Skeletal muscle satellite cell (primary cell): Measurements from ENCODE around the gene NPLOC4.
A peak's percentile ranks its signal among the peaks of the same experiment; 100 is the strongest.

Source experiments
- H3K27me3 ChIP-seq: 2 replicates; pipeline ENCODE4 v1.7.0; 2013; ENCODE audit warnings: low read length; ENCODE audit not compliant: control insufficient read depth, insufficient read depth
- H3K36me3 ChIP-seq: 2 replicates; pipeline ENCODE4 v1.7.0; 2013; ENCODE audit warnings: mild to moderate bottlenecking, control low read depth, low read length; ENCODE audit not compliant: insufficient read depth
- H3K4me1 ChIP-seq: 2 replicates; pipeline ENCODE4 v1.7.0; 2013; ENCODE audit warnings: low read length; ENCODE audit not compliant: control insufficient read depth, insufficient read depth
- H3K4me2 ChIP-seq: 2 replicates; pipeline ENCODE4 v1.7.0; 2013; ENCODE audit warnings: mild to moderate bottlenecking, low read length
- H3K4me3 ChIP-seq: 2 replicates; pipeline ENCODE4 v1.7.0; 2013; ENCODE audit warnings: low read length
- H3K9ac ChIP-seq: 2 replicates; pipeline ENCODE4 v1.7.0; 2013; ENCODE audit warnings: mild to moderate bottlenecking, low read depth, low read length, moderate library complexity
- H3K9me3 ChIP-seq: replicated peaks from 2 replicates; pipeline ENCODE4 v1.7.0; 2013; ENCODE audit warnings: mild to moderate bottlenecking, control low read depth, low read length

Gene NPLOC4

DNA sequence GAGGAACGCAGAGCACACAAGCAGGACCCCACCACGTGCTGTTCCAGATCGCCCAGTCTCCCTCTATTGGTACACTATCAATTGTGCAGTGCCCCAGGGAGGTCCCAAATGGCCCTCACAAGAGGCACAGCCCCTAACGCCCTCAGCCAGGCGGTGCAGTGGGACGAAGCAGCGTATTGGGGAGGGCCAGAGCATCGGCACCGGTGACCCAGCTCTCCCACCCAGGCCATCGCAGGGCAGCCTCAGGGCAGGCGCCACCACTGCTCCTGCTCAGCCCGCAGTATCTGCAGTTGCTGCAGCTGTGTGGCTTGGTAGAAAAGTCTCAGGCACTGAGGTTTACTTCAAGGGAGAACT lies 78.8 kb downstream of the NPLOC4 start:
- peaks cover 55% of the 10 kb centered on the region for H3K36me3 ChIP-seq
- H3K9ac ChIP-seq: no peak overlapping the region

DNA sequence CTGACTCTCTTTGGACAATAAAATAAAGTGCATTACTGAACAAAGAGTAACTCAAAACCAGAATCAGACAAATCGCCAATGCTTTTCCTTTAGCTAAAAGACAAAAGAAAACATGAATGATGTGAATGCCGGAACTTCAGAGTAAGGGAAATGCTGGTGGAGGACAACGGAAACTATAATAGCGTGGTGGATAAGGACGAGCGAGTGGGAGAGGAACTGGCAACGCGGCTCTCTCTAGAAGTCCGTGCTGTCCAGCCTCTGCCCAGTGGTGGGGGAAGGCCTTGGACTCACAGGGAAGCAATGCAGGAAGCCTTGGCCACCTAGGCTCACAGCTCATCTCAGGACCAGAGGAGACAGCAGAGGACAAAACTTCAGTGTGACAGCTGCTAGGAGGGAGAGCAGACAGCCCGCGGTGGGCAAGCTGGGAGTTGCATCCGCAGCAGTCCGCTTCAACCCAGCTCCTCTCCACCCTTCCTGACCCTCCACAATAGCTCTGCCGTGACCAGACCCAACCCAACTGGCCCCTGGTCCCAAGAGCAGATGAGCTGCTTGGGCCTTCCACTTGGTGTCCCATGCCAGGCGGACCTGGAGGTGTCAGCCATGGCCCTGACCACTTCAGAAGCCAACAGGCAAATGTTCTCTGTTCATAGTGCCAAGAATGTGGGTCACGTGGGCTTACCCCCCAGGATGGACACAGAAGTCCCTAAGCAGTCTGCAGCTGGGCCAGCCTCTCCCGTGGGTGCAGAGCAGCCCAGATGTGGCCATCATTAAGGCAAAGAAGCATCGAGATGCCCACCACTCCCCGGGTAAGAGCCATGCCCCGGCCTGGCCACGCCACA lies 79.4 kb downstream of the NPLOC4 start:
- H3K36me3 ChIP-seq: peaks cover 52% of the 10 kb centered on the region
- H3K9me3 ChIP-seq: no peaks in the 10 kb centered on the region
- H3K4me3 ChIP-seq: no peak overlapping the region
- H3K9ac ChIP-seq: no peak overlapping the region
- peaks cover 62% of the 10 kb centered on the region for H3K4me1 ChIP-seq
- no peak overlapping the region for H3K4me2 ChIP-seq
- H3K27me3 ChIP-seq: no peaks in the 10 kb centered on the region

More for the DNA sequence above, 78.8 kb downstream of the NPLOC4 start:
- no peak overlapping the region for H3K4me2 ChIP-seq
- peaks cover 58% of the 10 kb centered on the region for H3K4me1 ChIP-seq
- H3K4me3 ChIP-seq: no peak overlapping the region
- H3K9me3 ChIP-seq: no peaks in the 10 kb centered on the region
- no peaks in the 10 kb centered on the region for H3K27me3 ChIP-seq

DNA sequence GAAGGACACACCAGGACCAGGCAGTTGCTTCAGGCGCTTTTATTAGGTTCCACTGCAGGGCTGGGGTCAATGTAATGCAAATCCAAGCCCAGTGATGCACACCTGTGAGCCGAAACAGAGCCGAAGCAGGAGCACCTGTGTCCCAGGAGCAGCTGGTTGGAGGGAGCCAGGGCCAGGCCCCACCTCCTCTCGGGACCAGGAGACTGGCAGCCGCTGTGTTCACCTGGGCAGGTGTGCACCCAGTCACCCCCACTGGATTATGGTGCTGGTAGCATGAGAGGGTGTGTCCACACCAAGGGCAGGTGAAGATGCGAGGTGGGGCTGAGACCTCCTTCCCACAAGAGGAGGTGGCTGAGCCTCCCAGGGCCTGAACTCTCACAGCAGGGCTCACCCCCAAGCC lies 80.0 kb downstream of the NPLOC4 start:
- Histone ChIP-seq H3K9ac (no peak overlapping the region), H3K4me2 (no peak overlapping the region), H3K9me3 (no peaks in the 10 kb centered on the region), H3K27me3 (no peaks in the 10 kb centered on the region), H3K4me3 (no peak overlapping the region), H3K4me1 (peaks cover 59% of the 10 kb centered on the region), H3K36me3 (peaks cover 49% of the 10 kb centered on the region)

- H3K4me2 ChIP-seq: peak overlapping the region; percentile 47
- peak overlapping the region; percentile 26 for H3K9ac ChIP-seq
- H3K4me3 ChIP-seq: no peak overlapping the region
- peaks cover 48% of the 10 kb centered on the region for H3K36me3 ChIP-seq
- no peaks in the 10 kb centered on the region for H3K9me3 ChIP-seq
- no peaks in the 10 kb centered on the region for H3K27me3 ChIP-seq
- H3K4me1 ChIP-seq: peaks cover 57% of the 10 kb centered on the region
These were observed 80.7 kb downstream of the NPLOC4 start for GRCh38 chr17:81556175-81556691.

- H3K4me1 ChIP-seq: peaks cover 55% of the 10 kb centered on the region
- no peaks in the 10 kb centered on the region for H3K27me3 ChIP-seq
- H3K36me3 ChIP-seq: peaks cover 42% of the 10 kb centered on the region
- peak overlapping the region; percentile 89 for H3K9ac ChIP-seq
- H3K4me2 ChIP-seq: peak overlapping the region; percentile 86
- peak overlapping the region; percentile 98 for H3K4me3 ChIP-seq
- H3K9me3 ChIP-seq: no peaks in the 10 kb centered on the region
These were observed 83.2 kb downstream of the NPLOC4 start for GRCh38 chr17:81553616-81554181.

GRCh38 chr17:81553018-81553615 lies 83.8 kb downstream of the NPLOC4 start:
- H3K9ac ChIP-seq: peak overlapping the region; percentile 89

DNA sequence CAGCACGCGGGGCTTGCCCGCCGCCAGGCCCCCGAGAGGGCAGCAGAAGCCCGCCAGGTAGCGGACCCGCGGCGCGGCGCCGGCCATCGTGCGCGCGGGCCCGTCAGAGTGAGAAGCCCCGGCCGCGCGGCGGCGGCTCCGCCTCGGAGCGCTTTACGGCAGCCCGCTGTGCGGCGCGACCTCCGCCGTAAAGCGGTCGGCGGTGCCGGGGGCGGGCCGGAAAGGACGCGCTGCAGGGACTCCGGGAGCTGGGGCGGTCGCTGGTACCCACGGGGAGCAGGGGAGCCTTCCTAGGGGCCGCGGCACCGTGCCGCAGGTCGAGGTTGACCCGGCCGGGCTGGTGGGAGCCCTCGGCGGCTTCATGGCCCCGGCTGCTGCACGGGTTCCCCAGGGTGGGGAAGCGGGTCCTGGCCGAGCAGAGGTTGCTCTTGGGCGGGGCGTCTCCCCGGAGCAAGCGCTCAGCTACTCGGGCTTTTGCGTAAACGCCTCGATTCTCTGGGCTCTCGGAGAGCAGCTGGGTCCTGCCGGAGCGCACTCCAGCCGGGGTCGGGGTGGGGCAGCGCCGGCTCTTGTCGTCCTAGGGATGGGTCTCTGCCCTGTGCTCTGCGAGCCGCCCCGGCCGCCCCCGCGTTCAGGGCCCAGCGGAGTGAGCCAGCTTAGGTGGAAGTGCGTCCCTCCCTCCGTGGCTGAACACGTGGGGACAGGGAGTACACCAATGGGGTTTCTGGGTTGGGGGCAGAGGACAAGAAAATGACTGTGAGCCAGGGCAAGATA lies 84.5 kb downstream of the NPLOC4 start, which contains the start of gene FAAP100:
Gene FAAP100 (minus strand): TSS at position 110 of the 774 bp plus-strand sequence. CDS start 23 bp downstream, at position 87.
- H3K4me3 ChIP-seq: peak within 1 kb of the TSS; percentile 98
- peak within 1 kb of the TSS; percentile 86 for H3K4me2 ChIP-seq
- peaks cover 37% of the 10 kb centered on the region for H3K36me3 ChIP-seq

More at GRCh38 chr17:81553018-81553615, 83.8 kb downstream of the NPLOC4 start:
- Histone ChIP-seq H3K36me3 (peaks cover 37% of the 10 kb centered on the region), H3K27me3 (no peaks in the 10 kb centered on the region), H3K4me1 (peaks cover 53% of the 10 kb centered on the region), H3K4me3 (peak overlapping the region; percentile 98), H3K4me2 (peak overlapping the region; percentile 86), H3K9me3 (no peaks in the 10 kb centered on the region)

DNA sequence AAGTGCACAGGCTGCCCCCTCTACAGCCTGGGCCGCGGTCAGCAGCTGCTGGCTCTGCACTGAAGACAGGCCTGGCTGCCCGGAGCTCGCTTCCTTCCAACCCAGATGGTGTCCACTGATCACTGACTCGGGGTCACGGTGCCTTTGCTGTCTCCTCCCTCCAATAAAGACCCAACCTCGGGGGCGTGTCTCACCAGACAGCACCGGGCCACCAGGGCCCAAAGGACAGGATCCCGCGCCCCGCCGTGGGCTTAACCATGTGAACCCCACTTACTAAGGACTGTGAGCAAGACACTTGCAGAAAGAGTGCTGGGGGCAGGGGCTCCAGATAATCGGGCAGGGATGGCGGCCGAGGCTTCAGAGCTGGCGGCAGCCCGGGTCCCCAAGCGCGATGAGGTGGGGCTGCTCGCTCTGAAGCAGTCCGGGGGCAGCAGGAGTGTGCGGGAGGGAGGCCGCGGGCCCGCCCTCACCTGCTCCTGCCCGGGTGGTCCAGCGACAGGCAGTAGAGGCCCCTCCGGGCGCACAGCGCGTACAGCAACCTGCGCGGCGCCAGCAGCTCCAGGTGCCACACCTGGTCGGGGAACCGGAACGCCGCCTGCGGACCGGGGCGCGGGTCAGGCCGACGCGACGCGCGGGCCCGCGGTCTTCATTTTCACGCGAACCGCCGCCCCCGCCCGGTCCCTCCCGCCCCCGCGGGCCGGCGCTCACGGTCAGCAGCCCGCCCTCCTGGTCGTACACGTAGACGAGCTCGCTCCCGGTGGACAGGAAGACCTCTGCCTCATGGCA lies 85.3 kb downstream of the NPLOC4 start:
- H3K4me3 ChIP-seq: peak overlapping the region; percentile 98
- no peaks in the 10 kb centered on the region for H3K27me3 ChIP-seq
- peak overlapping the region; percentile 86 for H3K4me2 ChIP-seq
- H3K36me3 ChIP-seq: peaks cover 36% of the 10 kb centered on the region
- peaks cover 39% of the 10 kb centered on the region for H3K4me1 ChIP-seq
- no peaks in the 10 kb centered on the region for H3K9me3 ChIP-seq
- H3K9ac ChIP-seq: peak overlapping the region; percentile 89

More for the DNA sequence above, 84.5 kb downstream of the NPLOC4 start, which contains the start of gene FAAP100:
- H3K4me1 ChIP-seq: peaks cover 46% of the 10 kb centered on the region
- no peaks in the 10 kb centered on the region for H3K9me3 ChIP-seq
- no peaks in the 10 kb centered on the region for H3K27me3 ChIP-seq
- peak within 1 kb of the TSS; percentile 89 for H3K9ac ChIP-seq

DNA sequence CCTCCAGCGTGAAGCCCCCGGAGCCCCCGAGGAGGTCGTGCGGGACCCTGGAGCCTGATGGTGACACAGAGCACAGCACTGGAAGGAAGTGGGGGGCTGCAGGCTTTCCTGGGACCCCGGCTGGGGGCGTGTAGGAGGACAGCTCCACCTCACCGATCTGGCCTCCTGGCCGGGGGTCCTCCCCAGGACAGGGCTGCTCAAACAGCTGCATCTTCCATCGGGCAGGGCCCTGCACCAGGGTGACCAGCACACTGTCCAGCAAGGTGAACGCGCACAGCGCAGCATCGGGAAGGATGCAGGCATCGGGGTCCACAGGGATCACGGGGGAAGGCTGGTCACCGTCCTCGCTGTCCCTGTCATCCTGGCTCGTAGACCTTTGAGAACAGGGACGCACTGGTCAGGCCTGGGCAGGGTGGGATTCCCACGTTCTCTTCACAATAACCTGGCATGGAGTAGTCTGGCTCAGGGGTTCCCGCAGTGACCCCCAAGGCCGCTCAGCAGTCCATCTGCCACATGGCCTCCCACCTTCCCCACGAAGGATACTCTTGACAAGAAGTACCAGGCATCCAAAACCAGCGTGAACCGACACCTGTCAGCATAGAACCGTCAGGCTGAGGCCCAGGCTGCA lies 86.0 kb downstream of the NPLOC4 start:
- no peaks in the 10 kb centered on the region for H3K9me3 ChIP-seq
- H3K4me3 ChIP-seq: peak overlapping the region; percentile 98
- peak overlapping the region; percentile 89 for H3K9ac ChIP-seq
- peaks cover 31% of the 10 kb centered on the region for H3K4me1 ChIP-seq
- peak overlapping the region; percentile 86 for H3K4me2 ChIP-seq
- no peaks in the 10 kb centered on the region for H3K27me3 ChIP-seq
- H3K36me3 ChIP-seq: peaks cover 34% of the 10 kb centered on the region

GRCh38 chr17:81550285-81550684 lies 86.6 kb downstream of the NPLOC4 start:
- Histone ChIP-seq H3K27me3 (no peaks in the 10 kb centered on the region), H3K9ac (no peak overlapping the region), H3K4me3 (no peak overlapping the region), H3K4me1 (peaks cover 29% of the 10 kb centered on the region), H3K36me3 (peaks cover 41% of the 10 kb centered on the region), H3K4me2 (peak overlapping the region; percentile 86), H3K9me3 (no peaks in the 10 kb centered on the region)
